Psoas muscle (tissue), 8 donors: ENCODE results near the gene DCBLD2. TPM values are rescaled to one million over a fixed set of nuclear protein-coding genes. Genes with fewer than 3 reads are reported as not detected.
"Not testable (repeated sequence)": the region's sequence is repeated elsewhere in the genome, so short reads cannot be mapped to it uniquely, and the experiment has no call there.

ENCODE experiments used
- ATAC-seq, 4 donors: fragments of 200-7000 bp; cut with Tn5 transposase; one replicate each; pipeline ENCODE4 v1.9.1; 2020; ENCODE audit warnings: moderate library complexity in 3 of 4, mild to moderate bottlenecking in 2 of 4
- DNase-seq, 2 donors: peaks; one replicate each; pipeline ENCODE4 v3.0.0-alpha.2; 2020
- H3K27ac ChIP-seq: fragments of 200-600 bp; one replicate; pipeline ENCODE4 v1.8.0; 2022
- H3K27me3 ChIP-seq, 3 donors: fragments of 200-600 bp in 1 of 3; one replicate each; pipeline versions ENCODE4 v1.6.1 to v1.8.0; 2013 to 2022; ENCODE audit warnings: low read length in 2 of 3, mild to moderate bottlenecking in 2 of 3, moderate library complexity in 1 of 3; ENCODE audit not compliant: insufficient read depth in 3 of 3
- H3K36me3 ChIP-seq, 2 donors: fragments of 200-600 bp in 1 of 2; one replicate each; pipeline versions ENCODE4 v1.6.1 to v1.8.0; 2013 to 2022; ENCODE audit warnings: low read depth in 1 of 2, mild to moderate bottlenecking in 1 of 2, moderate library complexity in 1 of 2; ENCODE audit not compliant: insufficient read depth in 1 of 2
- H3K4me1 ChIP-seq: fragments of 200-600 bp; one replicate; pipeline ENCODE4 v1.8.0; 2022
- H3K4me3 ChIP-seq: fragments of 200-600 bp; one replicate; pipeline ENCODE4 v1.8.0; 2022; ENCODE audit warnings: mild to moderate bottlenecking
- H3K9me3 ChIP-seq: fragments of 200-600 bp; one replicate; pipeline ENCODE4 v1.8.0; 2022
- WGBS, 3 donors: extraction: QIAGEN DNeasy Blood & Tissue Kit; methylation state at CpG; one replicate each; pipeline versions ENCODE4 v1.1.6 to v1.1.7; 2013; 5-methylcytosine and 5-hydroxymethylcytosine counted together
- intact Hi-C, 2 donors: fragments of 100-400 bp; cut with DNase I; formaldehyde crosslinking; loops; one replicate each; pipeline versions ENCODE4 v1.11.0 to v1.14.2; 2022
- polyA plus RNA-seq, 3 donors: library from polyadenylated mRNA; stranded (reverse); fragments of 200-250 nt; gene quantifications; one replicate each; pipeline ENCODE4 v1.2.3, GENCODE V29; 2013
- total RNA-seq, 4 donors: library from RNA; stranded (reverse); fragmentation: NEBNext Ultra II Directional in 2 of 4; extraction: Animal tissue kit (Norgen Biotek cat#: 25700) in 2 of 4; gene quantifications; one replicate each; pipeline versions ENCODE4 v1.2.1 to v1.2.4, GENCODE V29; 2021 to 2023
- TF ChIP-seq, protein P1 (sequence below): fragments of 200-600 bp; IDR thresholded peaks from one replicate; pipeline ENCODE4 v1.8.0; 2022; ENCODE audit warnings: antibody characterized with exemption
- donor health status: healthy with polysubstance abuse.
- donor health status: DM: no; HTN: no; CAD: no; lungs with moderate emphysema.
- donor health status: Bipolar disorder and iron deficiency.
- donor health status: healthy.
- donor health status: DM: yes; HTN: yes; CAD: no.
- donor health status: DM: no; HTN: no; CAD: no.
- donor health status: DM: no; HTN: no; CAD: no.
- donor health status: DM: yes; HTN: yes; CAD: no.

Gene DCBLD2
- total and polyA plus RNA-seq, 7 donors = 2.9 to 13.9 (median 5.3) TPM

GRCh38 chr3:98884675-98885371, 16.7 kb downstream of the DCBLD2 start:
- H3K4me1 ChIP-seq = peaks cover 17% of the 10 kb centered on the region
- no peak overlapping the region for H3K4me3 ChIP-seq
- intact Hi-C loops = no loop called here
- no peaks in the 10 kb centered on the region for H3K27me3 ChIP-seq
- DNase-seq (no peak), ATAC-seq (no peak)
- TF ChIP-seq, protein P1, sequence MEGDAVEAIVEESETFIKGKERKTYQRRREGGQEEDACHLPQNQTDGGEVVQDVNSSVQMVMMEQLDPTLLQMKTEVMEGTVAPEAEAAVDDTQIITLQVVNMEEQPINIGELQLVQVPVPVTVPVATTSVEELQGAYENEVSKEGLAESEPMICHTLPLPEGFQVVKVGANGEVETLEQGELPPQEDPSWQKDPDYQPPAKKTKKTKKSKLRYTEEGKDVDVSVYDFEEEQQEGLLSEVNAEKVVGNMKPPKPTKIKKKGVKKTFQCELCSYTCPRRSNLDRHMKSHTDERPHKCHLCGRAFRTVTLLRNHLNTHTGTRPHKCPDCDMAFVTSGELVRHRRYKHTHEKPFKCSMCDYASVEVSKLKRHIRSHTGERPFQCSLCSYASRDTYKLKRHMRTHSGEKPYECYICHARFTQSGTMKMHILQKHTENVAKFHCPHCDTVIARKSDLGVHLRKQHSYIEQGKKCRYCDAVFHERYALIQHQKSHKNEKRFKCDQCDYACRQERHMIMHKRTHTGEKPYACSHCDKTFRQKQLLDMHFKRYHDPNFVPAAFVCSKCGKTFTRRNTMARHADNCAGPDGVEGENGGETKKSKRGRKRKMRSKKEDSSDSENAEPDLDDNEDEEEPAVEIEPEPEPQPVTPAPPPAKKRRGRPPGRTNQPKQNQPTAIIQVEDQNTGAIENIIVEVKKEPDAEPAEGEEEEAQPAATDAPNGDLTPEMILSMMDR = no peak
- peaks cover 0 to 7% of the 10 kb centered on the region in 2 donors for H3K36me3 ChIP-seq
- WGBS, 3 donors = 33 to 54% (median 40%) methylated on average over 6 of the region's 6 CpGs
- no peak overlapping the region for H3K27ac ChIP-seq
- H3K9me3 ChIP-seq = no peaks in the 10 kb centered on the region

DNA sequence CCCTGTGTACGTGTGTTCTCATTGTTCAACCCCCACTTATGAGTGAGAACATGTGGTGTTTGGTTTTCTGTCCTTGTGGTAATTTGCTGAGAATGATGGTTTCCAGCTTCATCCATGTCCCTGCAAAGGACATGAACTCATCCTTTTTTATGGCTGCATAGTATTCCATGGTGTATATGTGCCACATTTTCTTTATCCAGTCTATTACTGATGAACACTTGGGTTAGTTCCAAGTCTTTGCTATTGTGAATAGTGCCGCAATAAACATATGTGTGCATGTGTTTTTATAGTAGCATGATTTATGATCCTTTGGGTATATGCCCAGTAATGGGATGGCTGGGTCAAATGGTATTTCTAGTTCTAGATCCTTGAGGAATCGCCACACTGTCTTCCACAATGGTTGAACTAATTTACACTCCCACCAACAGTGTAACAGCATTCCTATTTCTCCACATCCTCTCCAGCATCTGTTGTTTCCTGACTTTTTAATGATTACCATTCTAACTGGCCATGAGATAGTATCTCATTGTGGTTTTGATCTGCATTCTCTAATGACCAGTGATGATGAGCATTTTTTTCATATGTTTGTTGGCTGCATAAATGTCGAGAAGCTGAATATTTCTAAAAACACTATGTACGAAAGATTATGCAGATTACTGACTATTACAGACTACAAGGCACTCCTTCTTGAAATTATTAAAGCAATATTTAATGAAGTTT, 18.7 kb downstream of the DCBLD2 start:
- H3K27me3 ChIP-seq, H3K27ac ChIP-seq, H3K9me3 ChIP-seq, H3K36me3 ChIP-seq, DNase-seq, intact Hi-C loops, H3K4me3 ChIP-seq, ATAC-seq: not testable (repeated sequence)
- whole genome bisulfite sequencing, 3 donors = 96 to 97% (median 97%) methylated on average over 4 to 5 of the region's 5 CpGs
- H3K4me1 ChIP-seq = peaks cover 17% of the 10 kb centered on the region

DNA sequence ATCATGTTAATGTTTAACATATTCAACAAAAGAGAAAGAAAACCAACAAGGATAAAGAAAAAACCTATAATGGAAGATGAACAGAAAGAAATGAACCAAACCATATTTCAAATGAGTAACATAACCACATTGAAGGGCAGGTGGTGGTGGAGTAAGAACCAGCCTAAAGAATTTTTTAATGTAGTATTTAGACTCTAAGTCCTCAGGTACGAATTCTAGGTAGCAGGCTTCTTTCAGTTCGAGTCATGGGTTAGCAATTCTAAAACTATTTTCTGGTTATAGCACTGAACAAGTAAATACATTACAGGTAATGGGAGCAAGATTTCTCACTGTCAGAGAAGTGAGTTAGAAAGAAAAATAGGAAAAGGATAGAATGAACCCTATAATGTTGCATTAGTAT, 24.4 kb downstream of the DCBLD2 start:
- DNase-seq = no peak
- H3K27ac ChIP-seq = no peak overlapping the region
- no peak overlapping the region for H3K4me3 ChIP-seq
- no peak for ATAC-seq
- H3K36me3 ChIP-seq = peaks cover 0 to 7% of the 10 kb centered on the region in 2 donors
- TF ChIP-seq, protein P1 = no peak
- intact Hi-C loops = no loop called here
- no peaks in the 10 kb centered on the region for H3K4me1 ChIP-seq
- H3K27me3 ChIP-seq = no peaks in the 10 kb centered on the region
- WGBS, 3 donors = 96 to 98% (median 96%) methylated on average over 2 of the region's 2 CpGs
- H3K9me3 ChIP-seq = no peaks in the 10 kb centered on the region

GRCh38 chr3:98875535-98875934, 26.0 kb downstream of the DCBLD2 start:
- H3K9me3 ChIP-seq = no peaks in the 10 kb centered on the region
- H3K4me3 ChIP-seq = no peak overlapping the region
- ATAC-seq = no peak
- no peaks in the 10 kb centered on the region for H3K27me3 ChIP-seq
- intact Hi-C loops = no loop called here
- TF ChIP-seq, protein P1 = no peak
- peaks cover 0 to 5% of the 10 kb centered on the region in 2 donors for H3K36me3 ChIP-seq
- WGBS, 3 donors = 71 to 76% (median 73%) methylated on average over 3 of the region's 3 CpGs
- no peak overlapping the region for H3K27ac ChIP-seq
- H3K4me1 ChIP-seq = no peaks in the 10 kb centered on the region
- no peak for DNase-seq

GRCh38 chr3:98874602-98875249, 26.8 kb downstream of the DCBLD2 start:
- no peaks in the 10 kb centered on the region for H3K4me1 ChIP-seq
- H3K27ac ChIP-seq = no peak overlapping the region
- no peaks in the 10 kb centered on the region for H3K9me3 ChIP-seq
- ATAC-seq (no peak), DNase-seq (no peak)
- WGBS, 3 donors = 92 to 96% (median 94%) methylated on average over 6 of the region's 6 CpGs
- no peaks in the 10 kb centered on the region for H3K27me3 ChIP-seq
- TF ChIP-seq, protein P1 = no peak
- intact Hi-C loops = no loop called here
- no peaks in the 10 kb centered on the region for H3K36me3 ChIP-seq
- no peak overlapping the region for H3K4me3 ChIP-seq
